ENCODE results near the gene TSPAN17. TPM values are rescaled to one million over a fixed set of nuclear protein-coding genes. Genes with fewer than 3 reads are reported as not detected.

The TSPAN17 gene
- total and polyA plus RNA-seq, 2 experiments from 2014 or later: 11.7 to 52.1 TPM

DNA sequence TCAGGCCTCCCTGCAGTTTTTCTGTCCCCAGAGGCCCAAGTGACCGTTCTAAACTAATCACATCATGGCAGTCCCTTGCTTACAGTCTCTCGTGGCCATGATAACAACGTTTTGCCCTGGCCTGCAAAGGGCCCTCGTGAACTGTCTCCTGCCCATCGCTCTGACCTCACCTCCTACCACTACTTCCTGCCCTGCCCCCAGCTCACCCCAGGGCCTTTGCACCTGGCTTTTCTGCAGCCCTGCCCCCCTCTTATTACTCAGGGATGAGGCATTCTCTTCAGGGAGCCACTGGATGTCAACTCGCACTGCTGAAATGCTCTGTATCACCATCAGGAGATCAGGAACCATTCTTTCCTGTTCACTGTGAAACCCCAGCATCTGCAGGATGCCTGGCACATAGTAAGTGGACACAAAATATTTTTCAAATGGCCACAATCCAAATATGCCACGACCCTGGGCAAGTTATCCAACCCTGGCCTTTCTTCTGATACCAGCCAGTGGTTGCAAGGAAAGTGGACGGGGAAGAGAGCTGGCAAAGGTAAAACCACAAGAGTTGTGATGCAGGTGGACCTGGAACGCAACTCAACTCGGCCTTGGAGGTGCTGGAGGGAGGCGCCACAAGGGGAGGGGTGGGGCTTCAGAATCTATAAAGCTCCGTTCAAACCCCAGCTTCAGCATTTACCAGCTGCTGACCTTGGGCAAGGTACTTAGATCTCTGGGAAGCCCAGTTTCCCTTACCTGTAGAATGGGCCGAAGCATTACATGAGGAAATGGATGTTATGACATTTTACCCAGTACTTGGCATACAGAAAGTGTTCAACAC, 18.7 kb upstream of the TSPAN17 start:
- TF ChIP-seq EZH2phosphoT487 (IDR thresholded peaks at IDR 0.05; ENCODE audit: unreplicated experiment) (no peak), CTCF (conservative IDR thresholded peaks at IDR 0.05; ENCODE audit: low read depth in 2 of 2) (no peak), ZNF114 (CRISPR knock-in tag; IDR thresholded peaks at IDR 0.05) (no peak), POLR2AphosphoS5 (IDR thresholded peaks at IDR 0.05; ENCODE audit: low read depth) (no peak), JUNB (IDR thresholded peaks at IDR 0.05; ENCODE audit: unreplicated experiment) (no peak), STAT1 (IDR thresholded peaks at IDR 0.05; ENCODE audit: unreplicated experiment) (no peak), ZNF331 (CRISPR knock-in tag; IDR thresholded peaks at IDR 0.05; ENCODE audit: low read depth) (no peak), EZH2 (IDR thresholded peaks at IDR 0.05; ENCODE audit: low read depth, unreplicated experiment) (no peak), NANOG (IDR thresholded peaks at IDR 0.05; ENCODE audit: borderline replicate concordance) (no peak), CREB1 (CRISPR knock-in tag; IDR thresholded peaks at IDR 0.05; ENCODE audit: low read depth) (no peak)
- TF ChIP-seq, protein P1, sequence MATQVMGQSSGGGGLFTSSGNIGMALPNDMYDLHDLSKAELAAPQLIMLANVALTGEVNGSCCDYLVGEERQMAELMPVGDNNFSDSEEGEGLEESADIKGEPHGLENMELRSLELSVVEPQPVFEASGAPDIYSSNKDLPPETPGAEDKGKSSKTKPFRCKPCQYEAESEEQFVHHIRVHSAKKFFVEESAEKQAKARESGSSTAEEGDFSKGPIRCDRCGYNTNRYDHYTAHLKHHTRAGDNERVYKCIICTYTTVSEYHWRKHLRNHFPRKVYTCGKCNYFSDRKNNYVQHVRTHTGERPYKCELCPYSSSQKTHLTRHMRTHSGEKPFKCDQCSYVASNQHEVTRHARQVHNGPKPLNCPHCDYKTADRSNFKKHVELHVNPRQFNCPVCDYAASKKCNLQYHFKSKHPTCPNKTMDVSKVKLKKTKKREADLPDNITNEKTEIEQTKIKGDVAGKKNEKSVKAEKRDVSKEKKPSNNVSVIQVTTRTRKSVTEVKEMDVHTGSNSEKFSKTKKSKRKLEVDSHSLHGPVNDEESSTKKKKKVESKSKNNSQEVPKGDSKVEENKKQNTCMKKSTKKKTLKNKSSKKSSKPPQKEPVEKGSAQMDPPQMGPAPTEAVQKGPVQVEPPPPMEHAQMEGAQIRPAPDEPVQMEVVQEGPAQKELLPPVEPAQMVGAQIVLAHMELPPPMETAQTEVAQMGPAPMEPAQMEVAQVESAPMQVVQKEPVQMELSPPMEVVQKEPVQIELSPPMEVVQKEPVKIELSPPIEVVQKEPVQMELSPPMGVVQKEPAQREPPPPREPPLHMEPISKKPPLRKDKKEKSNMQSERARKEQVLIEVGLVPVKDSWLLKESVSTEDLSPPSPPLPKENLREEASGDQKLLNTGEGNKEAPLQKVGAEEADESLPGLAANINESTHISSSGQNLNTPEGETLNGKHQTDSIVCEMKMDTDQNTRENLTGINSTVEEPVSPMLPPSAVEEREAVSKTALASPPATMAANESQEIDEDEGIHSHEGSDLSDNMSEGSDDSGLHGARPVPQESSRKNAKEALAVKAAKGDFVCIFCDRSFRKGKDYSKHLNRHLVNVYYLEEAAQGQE (IDR thresholded peaks at IDR 0.05; ENCODE audit: unreplicated experiment): no peak
- TF ChIP-seq, protein P2, sequence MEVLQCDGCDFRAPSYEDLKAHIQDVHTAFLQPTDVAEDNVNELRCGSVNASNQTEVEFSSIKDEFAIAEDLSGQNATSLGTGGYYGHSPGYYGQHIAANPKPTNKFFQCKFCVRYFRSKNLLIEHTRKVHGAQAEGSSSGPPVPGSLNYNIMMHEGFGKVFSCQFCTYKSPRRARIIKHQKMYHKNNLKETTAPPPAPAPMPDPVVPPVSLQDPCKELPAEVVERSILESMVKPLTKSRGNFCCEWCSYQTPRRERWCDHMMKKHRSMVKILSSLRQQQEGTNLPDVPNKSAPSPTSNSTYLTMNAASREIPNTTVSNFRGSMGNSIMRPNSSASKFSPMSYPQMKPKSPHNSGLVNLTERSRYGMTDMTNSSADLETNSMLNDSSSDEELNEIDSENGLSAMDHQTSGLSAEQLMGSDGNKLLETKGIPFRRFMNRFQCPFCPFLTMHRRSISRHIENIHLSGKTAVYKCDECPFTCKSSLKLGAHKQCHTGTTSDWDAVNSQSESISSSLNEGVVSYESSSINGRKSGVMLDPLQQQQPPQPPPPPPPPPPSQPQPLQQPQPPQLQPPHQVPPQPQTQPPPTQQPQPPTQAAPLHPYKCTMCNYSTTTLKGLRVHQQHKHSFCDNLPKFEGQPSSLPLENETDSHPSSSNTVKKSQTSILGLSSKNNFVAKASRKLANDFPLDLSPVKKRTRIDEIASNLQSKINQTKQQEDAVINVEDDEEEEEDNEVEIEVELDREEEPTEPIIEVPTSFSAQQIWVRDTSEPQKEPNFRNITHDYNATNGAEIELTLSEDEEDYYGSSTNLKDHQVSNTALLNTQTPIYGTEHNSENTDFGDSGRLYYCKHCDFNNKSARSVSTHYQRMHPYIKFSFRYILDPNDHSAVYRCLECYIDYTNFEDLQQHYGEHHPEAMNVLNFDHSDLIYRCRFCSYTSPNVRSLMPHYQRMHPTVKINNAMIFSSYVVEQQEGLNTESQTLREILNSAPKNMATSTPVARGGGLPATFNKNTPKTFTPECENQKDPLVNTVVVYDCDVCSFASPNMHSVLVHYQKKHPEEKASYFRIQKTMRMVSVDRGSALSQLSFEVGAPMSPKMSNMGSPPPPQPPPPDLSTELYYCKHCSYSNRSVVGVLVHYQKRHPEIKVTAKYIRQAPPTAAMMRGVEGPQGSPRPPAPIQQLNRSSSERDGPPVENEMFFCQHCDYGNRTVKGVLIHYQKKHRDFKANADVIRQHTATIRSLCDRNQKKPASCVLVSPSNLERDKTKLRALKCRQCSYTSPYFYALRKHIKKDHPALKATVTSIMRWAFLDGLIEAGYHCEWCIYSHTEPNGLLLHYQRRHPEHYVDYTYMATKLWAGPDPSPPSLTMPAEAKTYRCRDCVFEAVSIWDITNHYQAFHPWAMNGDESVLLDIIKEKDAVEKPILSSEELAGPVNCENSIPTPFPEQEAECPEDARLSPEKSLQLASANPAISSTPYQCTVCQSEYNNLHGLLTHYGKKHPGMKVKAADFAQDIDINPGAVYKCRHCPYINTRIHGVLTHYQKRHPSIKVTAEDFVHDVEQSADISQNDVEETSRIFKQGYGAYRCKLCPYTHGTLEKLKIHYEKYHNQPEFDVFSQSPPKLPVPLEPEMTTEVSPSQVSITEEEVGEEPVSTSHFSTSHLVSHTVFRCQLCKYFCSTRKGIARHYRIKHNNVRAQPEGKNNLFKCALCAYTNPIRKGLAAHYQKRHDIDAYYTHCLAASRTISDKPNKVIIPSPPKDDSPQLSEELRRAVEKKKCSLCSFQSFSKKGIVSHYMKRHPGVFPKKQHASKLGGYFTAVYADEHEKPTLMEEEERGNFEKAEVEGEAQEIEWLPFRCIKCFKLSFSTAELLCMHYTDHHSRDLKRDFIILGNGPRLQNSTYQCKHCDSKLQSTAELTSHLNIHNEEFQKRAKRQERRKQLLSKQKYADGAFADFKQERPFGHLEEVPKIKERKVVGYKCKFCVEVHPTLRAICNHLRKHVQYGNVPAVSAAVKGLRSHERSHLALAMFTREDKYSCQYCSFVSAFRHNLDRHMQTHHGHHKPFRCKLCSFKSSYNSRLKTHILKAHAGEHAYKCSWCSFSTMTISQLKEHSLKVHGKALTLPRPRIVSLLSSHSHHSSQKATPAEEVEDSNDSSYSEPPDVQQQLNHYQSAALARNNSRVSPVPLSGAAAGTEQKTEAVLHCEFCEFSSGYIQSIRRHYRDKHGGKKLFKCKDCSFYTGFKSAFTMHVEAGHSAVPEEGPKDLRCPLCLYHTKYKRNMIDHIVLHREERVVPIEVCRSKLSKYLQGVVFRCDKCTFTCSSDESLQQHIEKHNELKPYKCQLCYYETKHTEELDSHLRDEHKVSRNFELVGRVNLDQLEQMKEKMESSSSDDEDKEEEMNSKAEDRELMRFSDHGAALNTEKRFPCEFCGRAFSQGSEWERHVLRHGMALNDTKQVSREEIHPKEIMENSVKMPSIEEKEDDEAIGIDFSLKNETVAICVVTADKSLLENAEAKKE (CRISPR knock-in tag; IDR thresholded peaks at IDR 0.05): no peak
- TF ChIP-seq, protein P3, sequence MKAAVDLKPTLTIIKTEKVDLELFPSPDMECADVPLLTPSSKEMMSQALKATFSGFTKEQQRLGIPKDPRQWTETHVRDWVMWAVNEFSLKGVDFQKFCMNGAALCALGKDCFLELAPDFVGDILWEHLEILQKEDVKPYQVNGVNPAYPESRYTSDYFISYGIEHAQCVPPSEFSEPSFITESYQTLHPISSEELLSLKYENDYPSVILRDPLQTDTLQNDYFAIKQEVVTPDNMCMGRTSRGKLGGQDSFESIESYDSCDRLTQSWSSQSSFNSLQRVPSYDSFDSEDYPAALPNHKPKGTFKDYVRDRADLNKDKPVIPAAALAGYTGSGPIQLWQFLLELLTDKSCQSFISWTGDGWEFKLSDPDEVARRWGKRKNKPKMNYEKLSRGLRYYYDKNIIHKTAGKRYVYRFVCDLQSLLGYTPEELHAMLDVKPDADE (IDR thresholded peaks at IDR 0.05): no peak
- Histone ChIP-seq H3K79me2 (replicated peaks; ENCODE audit: insufficient read depth) (no peaks in the 10 kb centered on the region), H3K27ac (ENCODE audit: low read depth) (no peak overlapping the region), H3F3A (replicated peaks; ENCODE audit: low read depth) (peaks cover 5% of the 10 kb centered on the region; the same call in 1 of the 2 replicates), H3K27me3 (ENCODE audit: insufficient read depth) (peaks cover 41% of the 10 kb centered on the region), H3K4me3 (peak overlapping the region; percentile 87), H2AFZ (no peak overlapping the region), H3K36me3 (ENCODE audit: insufficient read depth) (no peaks in the 10 kb centered on the region), H3K9me2 (ENCODE audit: insufficient read depth) (no peaks in the 10 kb centered on the region), H3K4me2 (peak overlapping the region; percentile 97), H3K4me1 (ENCODE audit: insufficient read depth) (peaks cover 15% of the 10 kb centered on the region), H4K20me1 (replicated peaks; ENCODE audit: insufficient read depth) (peaks cover 6% of the 10 kb centered on the region; the same call in 1 of the 2 replicates)
- H3K27ac Mint-ChIP-seq: no peak overlapping the region
- ATAC-seq (no peak), DNase-seq (ENCODE audit: low spot score) (no peak)
- H3K27me3 Mint-ChIP-seq (ENCODE audit: insufficient read depth, low read depth, poor library complexity): peaks cover 45% of the 10 kb centered on the region
- peaks cover 2% of the 10 kb centered on the region; the same call in 1 of the 3 replicates for H3K9me3 Mint-ChIP-seq
- H3K36me3 Mint-ChIP-seq (ENCODE audit: low read depth): no peaks in the 10 kb centered on the region
- H3K4me1 Mint-ChIP-seq: peaks cover 34% of the 10 kb centered on the region
- peak overlapping the region; percentile 73 for H3K4me3 Mint-ChIP-seq
